HL-60 (cell line): ENCODE measurements around the gene NT5DC2.

Experiments used
- GABPA ChIP-seq: IDR thresholded peaks from 2 replicates; pipeline ENCODE4 v1.6.1; 2012; ENCODE audit warnings: low read depth
- POLR2AphosphoS5 ChIP-seq: IDR thresholded peaks from 2 replicates; pipeline ENCODE4 v1.6.1; 2012; ENCODE audit warnings: low read depth
- TF ChIP-seq, protein P1 (sequence below): IDR thresholded peaks from one replicate; pipeline ENCODE4 v1.5.1; 2011; ENCODE audit warnings: low read length, control low read depth, inconsistent platforms; ENCODE audit not compliant: insufficient read depth
- TF ChIP-seq, protein P2 (sequence below): IDR thresholded peaks from 2 replicates; pipeline ENCODE4 v1.6.1; 2012; ENCODE audit warnings: low read depth; ENCODE audit not compliant: insufficient replicate concordance

DNA sequence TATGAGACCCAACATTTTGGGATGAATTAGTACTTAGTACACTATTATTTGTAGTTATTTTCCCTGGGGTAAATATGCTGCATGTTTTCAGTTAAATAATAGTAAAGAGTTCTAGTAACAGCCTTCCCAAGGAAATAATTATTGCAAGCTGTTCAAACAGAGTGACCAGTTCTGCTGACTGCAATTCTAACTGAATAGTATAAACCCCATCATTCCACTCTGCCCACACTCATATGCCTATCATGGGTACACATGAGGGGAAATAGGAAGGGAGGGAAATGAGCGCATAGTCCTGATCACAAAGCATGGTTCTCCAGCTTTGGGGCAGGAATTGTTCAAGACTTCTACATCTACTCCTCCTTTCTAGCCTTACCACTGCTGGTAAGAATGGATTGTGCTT lies 21.4 kb upstream of the NT5DC2 start:
- TF ChIP-seq, protein P1, sequence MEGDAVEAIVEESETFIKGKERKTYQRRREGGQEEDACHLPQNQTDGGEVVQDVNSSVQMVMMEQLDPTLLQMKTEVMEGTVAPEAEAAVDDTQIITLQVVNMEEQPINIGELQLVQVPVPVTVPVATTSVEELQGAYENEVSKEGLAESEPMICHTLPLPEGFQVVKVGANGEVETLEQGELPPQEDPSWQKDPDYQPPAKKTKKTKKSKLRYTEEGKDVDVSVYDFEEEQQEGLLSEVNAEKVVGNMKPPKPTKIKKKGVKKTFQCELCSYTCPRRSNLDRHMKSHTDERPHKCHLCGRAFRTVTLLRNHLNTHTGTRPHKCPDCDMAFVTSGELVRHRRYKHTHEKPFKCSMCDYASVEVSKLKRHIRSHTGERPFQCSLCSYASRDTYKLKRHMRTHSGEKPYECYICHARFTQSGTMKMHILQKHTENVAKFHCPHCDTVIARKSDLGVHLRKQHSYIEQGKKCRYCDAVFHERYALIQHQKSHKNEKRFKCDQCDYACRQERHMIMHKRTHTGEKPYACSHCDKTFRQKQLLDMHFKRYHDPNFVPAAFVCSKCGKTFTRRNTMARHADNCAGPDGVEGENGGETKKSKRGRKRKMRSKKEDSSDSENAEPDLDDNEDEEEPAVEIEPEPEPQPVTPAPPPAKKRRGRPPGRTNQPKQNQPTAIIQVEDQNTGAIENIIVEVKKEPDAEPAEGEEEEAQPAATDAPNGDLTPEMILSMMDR, result no peak
- TF ChIP-seq, protein P2, sequence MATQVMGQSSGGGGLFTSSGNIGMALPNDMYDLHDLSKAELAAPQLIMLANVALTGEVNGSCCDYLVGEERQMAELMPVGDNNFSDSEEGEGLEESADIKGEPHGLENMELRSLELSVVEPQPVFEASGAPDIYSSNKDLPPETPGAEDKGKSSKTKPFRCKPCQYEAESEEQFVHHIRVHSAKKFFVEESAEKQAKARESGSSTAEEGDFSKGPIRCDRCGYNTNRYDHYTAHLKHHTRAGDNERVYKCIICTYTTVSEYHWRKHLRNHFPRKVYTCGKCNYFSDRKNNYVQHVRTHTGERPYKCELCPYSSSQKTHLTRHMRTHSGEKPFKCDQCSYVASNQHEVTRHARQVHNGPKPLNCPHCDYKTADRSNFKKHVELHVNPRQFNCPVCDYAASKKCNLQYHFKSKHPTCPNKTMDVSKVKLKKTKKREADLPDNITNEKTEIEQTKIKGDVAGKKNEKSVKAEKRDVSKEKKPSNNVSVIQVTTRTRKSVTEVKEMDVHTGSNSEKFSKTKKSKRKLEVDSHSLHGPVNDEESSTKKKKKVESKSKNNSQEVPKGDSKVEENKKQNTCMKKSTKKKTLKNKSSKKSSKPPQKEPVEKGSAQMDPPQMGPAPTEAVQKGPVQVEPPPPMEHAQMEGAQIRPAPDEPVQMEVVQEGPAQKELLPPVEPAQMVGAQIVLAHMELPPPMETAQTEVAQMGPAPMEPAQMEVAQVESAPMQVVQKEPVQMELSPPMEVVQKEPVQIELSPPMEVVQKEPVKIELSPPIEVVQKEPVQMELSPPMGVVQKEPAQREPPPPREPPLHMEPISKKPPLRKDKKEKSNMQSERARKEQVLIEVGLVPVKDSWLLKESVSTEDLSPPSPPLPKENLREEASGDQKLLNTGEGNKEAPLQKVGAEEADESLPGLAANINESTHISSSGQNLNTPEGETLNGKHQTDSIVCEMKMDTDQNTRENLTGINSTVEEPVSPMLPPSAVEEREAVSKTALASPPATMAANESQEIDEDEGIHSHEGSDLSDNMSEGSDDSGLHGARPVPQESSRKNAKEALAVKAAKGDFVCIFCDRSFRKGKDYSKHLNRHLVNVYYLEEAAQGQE, result no peak
- no peak for TF ChIP-seq GABPA
- no peak for TF ChIP-seq POLR2AphosphoS5
